ENCODE results near the gene NDUFAF7.
"Not testable (repeated sequence)": the region's sequence is repeated elsewhere in the genome, so short reads cannot be mapped to it uniquely, and the experiment has no call there.

Gene NDUFAF7

DNA sequence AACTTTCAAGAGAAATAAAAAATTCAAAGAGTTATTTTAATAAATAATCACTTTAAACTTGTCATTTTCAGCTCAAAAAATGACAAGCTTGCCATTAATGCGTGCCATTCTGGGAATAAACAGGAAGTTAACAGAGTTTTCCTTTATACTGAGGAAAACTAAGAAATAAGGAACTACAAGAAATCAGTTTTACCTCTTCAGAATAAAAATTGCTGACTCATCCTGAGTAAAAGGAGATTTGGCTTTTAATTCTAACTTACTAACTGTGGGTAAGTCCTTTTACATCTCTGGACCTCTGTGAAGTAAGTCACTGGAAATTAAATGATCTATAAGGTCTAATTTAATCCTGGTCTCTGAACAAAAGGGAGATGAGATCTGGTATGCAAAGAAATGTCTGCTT lies 16.2 kb upstream of the NDUFAF7 start:
- DNase-seq: no peak

DNA sequence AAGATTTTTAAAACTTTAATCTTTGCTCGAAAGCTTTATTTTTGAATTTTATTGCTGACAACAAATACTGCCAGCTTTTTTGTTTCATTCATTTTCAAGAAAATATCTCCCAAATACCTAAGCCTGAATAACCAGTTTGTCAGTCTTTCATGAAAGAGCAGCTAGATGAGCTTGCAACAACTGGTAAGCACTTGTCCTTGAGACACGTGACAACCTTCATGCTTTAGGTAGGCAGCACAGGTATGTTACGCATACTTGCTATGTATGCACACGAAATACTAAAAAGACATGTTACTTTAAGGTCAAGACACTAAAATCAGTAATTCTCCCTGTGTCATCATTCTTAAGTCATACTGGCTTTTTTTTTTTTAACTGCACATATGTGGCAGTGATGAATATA lies 12.4 kb upstream of the NDUFAF7 start:
- no peak for DNase-seq

DNA sequence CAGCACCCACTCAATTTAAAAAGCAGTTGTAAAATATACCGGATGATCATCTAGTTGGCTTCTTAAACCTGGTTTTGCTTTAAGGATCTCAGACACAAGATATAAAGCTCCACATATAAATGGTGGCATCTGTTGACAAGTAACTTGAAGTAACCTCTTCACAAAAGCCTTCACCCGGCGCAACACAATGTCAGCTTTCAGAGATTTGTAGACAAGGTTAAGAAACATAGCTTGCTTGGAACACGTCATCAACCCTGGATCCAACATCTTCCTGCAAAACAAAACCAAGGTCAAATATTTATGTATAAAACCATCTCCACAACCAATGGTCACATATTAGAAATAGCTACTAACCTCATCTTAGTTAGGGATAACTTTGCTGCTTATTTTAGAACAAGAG lies 8.3 kb upstream of the NDUFAF7 start:
- DNase-seq: no peak

DNA sequence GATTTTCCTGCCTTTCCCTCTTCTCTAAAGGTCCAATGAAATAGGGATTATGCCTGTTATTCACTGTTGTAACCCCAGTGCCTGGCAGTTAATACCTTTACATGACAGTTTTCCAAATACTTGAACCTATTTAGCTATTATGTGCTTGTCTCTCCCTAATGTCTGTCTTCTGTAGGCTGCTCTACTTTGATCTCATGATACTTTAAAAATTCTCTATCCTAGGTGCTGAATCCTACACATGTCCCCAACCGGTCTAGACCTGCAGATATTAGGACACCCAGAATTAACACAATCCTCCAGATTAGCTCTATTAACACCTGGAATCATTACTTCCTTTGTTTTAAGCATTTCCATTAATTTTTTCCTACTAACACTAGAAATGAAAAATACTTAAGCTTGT lies 7.4 kb upstream of the NDUFAF7 start:
- DNase-seq: no peak

DNA sequence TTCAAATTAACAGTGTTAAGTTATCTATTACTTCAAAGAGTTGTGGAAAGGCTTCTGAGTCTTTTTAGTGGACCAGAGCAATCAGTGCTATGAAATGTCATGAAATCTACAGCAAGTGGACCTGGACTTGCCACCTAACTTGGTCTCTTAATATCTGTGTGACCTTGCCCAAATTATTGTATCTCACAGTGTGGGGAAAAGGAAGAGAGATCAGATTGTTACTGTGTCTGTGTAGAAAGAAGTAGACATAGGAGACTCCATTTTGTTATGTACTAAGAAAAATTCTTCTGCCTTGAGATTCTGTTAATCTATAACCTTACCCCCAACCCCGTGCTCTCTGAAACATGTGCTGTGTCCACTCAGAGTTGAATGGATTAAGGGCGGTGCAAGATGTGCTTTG lies 6.3 kb upstream of the NDUFAF7 start:
- DNase-seq: not testable (repeated sequence)

DNA sequence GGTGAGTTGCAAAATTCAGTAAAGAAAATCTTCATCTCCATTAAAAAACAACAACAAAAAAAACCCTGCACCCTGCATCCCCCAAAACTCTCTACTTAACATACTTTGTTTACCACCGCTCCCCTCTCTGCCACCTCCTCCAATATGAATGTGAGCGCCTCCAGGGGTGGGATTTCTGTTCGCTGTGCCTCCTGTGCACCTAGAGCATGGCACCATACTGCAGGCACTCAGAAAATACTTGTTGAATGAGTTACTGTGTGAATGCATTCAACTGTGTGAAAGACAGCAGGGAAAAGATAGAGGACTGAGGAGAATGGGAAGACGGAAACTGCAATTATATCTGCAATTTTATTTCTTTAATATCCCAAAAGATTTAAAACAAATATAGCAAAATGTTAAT lies 4.6 kb upstream of the NDUFAF7 start:
- DNase-seq: no peak

DNA sequence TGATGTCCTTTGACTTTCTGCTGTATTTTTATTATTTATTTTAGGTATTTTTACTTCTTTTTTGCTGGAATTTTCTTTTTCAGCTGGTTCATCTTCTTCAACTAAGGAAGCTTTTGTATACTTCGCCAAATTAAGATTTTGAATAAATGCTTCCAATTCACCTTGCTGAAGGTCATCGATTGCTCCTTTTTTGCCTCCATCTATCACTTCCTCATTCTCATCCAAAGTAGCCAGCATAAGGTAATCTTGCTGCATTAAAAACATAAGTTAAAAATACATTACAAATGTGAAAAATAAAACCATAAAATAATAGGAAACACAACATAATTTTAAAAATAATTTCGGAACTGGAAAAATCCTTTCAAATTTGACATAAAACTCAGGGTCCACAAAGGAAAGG lies 2.7 kb upstream of the NDUFAF7 start:
- no peak for DNase-seq

DNA sequence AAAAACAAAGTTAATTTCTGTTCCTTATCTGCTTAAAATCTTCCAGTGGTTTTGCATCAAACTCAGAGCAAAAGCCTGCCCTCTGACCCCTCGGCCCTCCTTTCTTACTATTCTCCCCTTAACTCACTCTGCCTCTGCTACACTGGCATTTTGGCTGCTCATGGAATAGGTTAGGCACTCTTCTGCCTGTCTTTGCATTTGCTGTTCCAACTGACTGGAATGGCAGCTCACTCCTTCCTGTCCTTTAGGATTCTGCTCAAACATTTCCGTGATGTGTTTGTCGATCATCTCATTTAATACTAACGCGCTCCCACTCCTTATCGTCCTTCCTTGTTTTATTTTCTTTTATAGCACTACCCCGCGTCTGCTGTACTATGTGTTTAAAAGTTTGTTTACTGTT lies 877 bp upstream of the NDUFAF7 start:
- DNase-seq: no peak

DNA sequence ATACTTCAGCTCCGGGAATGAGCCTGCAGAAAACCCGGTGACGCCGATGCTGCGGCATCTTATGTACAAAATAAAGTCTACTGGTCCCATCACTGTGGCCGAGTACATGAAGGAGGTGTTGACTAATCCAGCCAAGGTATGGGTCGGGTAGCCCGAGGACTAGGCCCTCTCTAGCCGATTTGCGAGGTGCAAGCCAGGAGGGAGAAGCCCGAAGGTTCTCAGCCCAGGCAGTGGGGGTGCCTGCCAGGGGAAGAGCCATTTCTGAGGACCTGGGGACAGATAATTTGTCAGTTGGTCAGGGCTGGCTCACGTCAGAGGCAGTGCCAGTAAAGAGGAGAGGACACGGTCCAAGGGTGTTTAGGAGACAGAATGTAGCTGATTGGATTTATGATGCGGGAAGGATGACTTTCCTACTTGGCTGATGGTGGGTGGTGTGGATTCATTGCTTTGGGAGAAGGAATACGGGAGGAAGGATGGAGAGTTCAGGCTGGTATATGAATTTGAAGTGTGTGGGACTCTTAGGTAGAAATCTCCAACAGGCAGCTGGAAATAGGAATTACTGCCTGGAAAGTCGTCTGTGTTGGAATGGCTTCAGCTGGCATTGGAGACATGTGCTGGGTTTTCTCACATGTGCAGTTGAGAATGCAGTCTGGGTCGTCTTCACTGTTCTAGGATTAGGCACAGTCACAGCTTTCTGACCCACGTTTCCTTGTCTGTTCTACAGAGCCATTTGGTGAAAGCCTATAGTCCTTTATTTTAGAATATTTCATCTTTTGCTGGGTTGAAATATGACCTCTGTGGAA lies 874 bp downstream of the NDUFAF7 start:
- DNase-seq: no peak

DNA sequence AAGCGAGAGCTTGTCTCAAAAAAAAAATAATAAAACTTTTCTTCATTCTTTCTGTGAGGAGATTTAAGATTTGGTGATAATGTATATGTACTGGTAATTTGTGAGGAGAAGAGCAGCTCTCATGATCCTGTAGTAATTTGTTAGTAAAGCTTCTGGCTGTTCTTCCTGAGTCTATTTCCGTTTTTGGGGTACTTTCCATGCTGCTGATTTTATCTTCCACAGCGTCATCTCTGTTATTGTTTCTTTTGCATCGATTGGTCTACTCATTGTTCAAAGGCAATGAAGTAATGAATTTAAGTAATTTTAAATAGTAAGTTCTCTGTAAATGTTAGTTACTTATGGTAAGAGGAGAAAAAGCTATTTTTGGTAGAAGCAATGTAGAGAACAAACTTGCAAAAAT lies 12.0 kb downstream of the NDUFAF7 start:
- DNase-seq: no peak

DNA sequence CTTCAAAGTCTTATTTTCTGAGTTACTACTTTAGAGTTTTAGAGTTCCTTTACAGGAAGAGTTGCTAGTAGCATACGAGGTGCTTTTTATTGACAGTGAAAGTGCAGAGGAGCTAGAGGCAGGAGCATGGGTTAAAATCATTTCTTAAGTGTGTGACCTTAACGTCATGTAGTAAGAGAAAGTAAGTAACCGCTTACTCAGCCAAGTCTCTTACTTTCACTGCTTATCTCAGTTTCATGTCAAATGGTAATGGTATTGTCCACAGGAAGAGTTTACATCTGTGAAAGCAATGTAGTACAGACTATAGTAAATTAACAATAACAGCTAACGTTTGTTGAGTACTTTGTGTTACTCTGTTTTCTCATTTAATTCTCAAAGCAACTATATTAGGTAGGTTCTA lies 12.6 kb downstream of the NDUFAF7 start:
- DNase-seq: no peak

DNA sequence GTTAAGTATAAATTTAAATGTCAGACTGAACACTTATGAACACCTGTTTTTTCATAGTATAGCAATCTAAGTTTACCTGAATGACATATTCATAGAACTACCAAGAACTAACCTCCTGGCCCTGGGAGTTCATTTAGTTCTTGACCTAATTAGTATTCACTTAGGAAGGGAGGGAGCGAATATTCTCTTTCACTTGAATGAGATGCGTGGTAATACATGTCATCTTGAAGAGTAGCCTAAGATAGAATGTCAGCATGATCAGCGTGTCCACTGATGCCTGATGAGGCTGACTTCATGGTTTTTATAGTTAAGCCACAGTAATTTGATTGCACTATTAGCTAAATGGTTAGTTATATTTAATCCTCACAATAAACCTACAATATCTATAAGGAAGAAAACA lies 13.3 kb downstream of the NDUFAF7 start:
- DNase-seq: no peak

DNA sequence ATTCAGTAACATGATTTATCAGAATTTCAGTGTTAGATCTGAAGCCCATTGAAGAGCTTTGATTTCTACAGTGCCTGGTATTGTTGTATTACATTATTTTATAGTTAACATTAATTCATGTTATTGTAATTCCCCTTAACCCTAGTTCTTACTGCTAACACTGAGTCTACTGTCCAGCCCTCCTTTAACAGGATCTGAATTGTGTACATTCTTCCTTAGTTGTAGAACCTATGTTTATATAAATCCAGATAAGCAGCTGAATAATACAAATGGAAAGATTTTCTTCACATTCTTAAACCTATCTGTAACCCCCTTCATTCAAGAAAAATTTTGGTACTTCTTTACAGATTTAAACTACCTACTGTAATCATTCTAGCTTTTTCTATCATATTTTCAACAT lies 14.7 kb downstream of the NDUFAF7 start:
- no peak for DNase-seq

DNA sequence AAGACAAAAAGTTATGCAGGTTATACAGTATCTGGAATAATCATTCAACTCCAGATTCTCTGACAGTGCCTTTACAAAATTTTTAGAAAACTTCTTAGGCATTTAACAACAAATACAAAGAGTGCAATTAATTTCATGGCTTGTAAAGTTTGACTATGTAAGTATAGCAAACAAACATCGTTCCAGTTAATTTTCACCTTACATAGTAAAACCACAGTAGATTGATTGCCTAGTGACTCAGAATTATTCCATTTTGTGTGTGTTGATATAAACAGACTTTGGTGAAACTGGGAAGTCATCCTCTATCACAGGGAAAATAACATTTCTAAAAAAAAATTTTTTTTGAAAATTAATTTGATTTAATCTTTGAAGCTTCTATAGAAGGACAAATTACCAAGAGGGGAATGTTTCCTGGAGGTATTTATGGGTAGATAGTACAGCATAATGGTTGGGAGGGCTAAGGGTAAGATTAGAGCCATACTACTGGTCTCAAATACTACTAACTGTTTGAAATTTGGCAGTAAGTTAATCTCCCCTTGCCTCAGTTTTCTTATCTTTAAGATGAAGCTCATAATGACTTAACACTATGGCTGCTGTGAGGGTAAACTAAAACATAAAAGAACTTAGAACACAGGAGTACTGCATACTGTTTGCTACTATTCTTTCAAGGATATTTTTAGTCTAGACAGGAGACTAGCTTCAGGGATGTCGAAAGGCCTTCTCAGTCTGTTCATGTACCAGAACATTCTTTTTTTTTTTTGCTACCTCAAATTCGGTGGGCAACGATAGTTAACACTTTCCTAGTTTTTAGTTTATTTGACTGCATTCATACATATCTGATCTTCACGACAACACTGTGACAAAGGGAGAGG lies 19.6 kb downstream of the NDUFAF7 start:
- no peak for DNase-seq

DNA sequence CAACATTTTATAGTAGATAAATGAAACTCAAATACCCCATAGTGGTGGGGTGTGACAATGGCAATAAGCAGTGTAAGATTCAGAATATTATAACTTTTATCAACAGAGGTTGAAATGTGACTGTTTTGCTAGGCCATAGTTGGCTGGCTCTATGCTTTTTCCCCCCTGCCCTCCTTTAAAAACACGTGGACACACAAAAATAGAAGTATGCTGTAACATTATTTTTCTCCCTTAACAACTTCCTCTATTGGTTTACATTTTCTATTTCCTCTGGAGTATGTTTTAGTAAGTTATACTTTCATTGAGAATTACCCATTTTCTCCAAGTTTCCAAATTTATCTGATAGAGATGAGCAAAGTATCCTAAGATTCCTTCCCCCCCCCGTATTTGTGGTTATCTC lies 31.1 kb downstream of the NDUFAF7 start:
- DNase-seq: no peak

DNA sequence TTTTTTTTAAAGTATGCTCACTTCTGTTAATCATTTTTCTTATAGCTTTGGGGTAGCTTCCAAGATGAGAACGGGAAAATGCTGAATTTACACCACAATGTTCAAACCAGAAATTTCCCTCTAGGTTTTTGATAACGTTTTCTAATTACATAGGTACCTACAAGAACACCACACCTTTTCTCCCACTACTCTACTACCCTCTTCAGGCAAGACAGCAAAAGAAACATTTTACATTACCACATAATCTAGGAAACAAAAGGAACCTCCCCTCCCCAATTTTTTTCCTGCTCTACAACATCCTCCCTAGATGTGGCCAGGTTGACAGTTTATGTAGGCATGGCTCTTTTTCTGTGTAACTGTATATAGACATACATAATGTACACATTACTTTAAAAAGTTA lies 32.4 kb downstream of the NDUFAF7 start:
- no peak for DNase-seq

DNA sequence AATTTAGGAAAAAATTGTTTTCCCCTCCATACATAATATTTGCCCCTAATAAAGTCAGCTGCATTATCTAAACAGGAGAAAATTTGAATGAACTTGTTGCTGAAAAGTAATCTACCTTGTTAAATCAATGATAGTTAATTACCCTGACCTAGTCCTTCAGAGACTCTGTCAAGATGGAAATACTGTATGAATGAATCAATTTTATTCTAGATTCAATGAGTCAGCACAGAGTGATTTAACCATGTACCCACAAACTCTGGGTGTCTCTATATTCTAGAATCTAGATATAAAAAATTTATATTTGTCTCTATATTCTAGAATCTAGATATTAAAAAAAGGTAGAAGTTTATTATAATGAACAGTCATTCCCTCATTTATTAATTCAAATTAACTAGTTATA lies 36.2 kb downstream of the NDUFAF7 start:
- no peak for DNase-seq

DNA sequence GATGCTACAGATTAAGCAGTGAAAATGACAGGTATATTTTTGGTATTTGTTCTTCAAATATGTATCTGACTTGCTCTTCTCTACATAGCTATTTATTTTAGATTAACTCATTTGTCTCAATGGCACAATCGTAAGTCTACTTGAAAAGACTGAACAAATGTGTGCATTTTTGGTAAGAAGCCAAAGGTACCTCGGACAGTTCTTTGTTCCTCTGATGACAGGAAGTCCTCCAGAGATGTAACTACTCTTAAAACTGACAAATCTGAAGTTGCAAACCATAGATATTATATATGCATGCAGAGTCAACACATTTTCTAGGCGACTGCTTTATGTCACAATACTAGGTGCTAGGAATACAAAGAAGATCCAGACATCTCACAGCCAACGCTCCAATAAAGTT lies 36.7 kb downstream of the NDUFAF7 start:
- no peak for DNase-seq

DNA sequence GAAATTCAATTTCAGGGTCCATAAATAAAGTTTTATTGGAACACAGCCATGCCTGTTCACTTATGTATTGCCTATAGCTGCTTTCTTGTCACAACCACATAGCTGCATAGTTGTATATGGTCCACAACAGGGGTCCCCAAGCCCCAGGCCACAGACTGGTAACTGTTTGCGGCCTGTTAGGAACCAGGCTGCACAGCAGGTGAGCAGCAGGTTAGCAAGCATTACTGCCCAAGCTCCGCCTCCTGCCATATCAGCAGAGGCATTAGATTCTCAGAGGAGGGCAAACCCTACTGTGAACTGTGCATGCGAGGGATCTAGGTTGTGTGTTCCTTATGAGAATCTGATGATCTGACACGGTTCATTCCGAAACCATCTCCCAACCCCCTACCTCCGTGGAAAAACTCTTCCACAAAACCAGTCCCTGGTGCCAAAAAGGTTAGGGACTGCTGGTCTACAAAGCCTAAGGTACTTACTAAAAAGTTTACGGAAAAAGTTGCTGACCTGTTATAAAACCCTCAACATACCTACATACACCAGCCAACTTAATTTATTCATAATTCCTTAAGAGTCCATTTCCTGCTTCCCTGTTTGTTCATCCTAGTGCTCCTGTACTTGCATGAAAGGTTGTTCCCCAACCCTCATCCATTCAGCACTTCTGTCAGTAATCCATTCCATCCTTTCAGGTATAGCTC lies 40.1 kb downstream of the NDUFAF7 start:
- no peak for DNase-seq

DNA sequence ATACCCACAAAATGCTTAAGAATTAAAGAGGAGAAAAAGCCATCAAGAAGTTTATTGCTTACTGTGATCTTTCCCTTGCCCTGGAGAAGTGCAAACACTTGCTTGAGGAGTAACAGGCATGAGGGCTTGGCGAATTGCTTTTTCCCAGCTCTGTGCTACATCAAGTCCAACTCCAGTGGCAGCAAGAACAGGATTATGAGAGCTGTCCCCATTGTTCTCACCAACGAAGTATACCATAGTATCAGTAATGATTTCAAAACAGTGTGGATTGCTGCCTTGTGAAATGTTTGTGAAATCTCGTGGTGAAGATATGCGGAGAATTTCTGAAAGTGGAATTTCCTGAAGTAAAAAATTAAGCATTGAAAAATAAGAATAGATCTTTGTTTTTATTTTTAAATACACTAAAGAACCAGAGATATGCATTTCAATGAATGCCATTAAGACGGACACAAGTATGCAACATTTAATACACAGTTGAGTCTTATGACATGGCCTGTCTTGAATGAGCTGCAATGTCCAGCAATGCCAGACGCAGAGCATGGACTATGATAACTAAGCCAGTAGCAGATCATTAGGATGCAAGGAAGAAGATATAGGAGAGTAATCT lies 43.0 kb downstream of the NDUFAF7 start:
- DNase-seq: no peak

DNA sequence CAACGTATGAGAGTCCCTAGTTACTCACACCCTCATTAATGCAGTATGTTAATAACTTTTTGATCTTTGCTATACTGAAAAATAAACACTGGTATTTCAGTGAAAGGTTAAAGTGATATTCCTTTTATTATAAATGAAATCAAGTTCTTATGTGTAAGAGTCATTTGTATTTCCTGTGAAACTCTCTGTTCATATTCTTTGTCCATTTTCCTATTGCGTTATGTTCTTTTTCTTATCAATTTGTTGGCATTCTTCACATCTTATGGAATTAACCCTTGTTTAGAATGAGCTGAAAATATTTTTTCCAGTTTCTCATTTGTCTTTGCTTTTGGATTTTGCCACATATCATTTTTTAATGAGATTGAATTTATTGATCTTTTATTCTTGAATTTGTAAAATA lies 44.8 kb downstream of the NDUFAF7 start:
- DNase-seq: no peak

DNA sequence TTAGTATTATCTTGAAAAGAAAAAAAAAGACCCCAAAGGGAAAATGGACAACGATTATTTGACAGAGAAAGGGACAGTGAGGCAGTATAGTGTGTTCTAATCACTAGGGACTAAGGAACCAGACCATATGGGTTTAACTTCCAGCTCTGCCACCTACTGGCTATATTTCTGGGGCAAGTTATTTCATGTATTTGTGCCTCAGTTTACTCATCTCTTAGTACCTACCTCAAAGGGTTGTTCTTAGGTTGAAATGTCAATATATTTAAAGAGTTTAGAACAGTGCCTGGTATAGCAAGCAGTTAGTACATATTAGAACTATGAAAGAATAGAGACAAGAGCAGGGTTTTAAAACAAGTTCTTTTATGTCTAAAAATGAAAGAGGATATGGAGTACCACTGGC lies 50.5 kb downstream of the NDUFAF7 start:
- DNase-seq: no peak

DNA sequence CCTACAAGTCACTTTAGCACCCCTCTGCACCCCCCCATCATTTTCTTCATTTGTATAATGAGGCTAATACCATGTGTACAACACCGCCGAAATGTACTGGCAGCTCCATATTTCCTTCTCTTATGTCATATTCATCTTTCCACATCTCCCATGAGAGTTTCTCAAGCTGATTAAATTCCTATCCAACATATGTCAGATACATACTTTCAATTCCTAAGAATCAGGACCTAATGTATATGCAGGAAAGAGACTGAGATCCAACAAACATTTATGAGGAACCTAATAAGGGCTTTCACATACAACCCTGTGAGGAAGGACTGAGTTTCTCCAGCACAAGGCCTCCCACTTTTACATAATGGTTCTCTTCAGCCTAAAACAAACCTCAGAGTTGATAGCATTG lies 51.3 kb downstream of the NDUFAF7 start:
- DNase-seq: no peak

Data from activated naive CD4-positive, alpha-beta T cell treated with anti-CD3 and anti-CD28 coated beads, Interleukin-2, amount 50 U/mL, for 16 hours (primary cell).